Measurements from ENCODE around the gene ZNF688. TPM values are rescaled to one million over a fixed set of nuclear protein-coding genes. Genes with fewer than 3 reads are reported as not detected.

Gene ZNF688
- total and polyA plus RNA-seq, 9 of the 15 experiments (the other 6 are each of a cell fraction or from before 2014, with no cell fraction given) = 0.48 to 12.9 (median 4.5) TPM

DNA sequence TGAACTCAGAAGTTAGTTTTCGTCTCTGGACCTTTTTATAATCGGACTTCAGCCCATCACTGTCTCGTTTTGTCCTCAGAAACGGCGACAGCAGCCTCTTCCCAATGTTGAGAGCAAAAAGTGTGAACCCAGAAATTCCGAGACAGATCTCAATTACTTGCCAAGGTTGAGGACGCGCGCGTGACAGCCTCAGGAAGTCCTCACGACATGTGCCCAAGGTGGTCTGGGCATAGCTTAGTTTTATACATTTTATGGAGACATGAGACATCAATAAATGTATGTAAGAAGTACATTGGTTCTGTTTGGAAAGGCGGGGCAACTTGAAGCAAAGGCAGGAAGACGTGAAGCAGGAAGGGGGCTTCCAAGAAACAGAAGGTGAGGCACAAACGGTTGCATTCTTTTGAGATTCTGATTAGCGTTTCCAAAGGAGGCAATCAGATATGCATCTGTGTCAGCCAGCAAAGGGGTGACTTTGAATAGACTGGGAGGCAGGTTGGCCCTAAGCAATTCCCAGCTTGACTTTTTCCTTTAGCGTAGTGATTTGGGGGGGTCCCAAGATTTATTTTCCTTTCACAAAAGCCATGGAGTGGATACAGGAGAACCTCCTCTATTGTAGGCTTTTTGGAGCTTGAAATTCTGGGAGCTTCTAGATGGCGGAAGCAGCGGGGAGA is 36.3 kb downstream of the ZNF688 start (continued):
- TF ChIP-seq ZNF584 (CRISPR knock-in tag; IDR thresholded peaks at IDR 0.05; ENCODE audit: low read depth) (no peak), ZNF23 (CRISPR knock-in tag; IDR thresholded peaks at IDR 0.05) (no peak), MCM5 (IDR thresholded peaks at IDR 0.05; ENCODE audit: low read depth) (no peak), ZFP36 (IDR thresholded peaks at IDR 0.05; ENCODE audit: low read depth, low read length, partially characterized antibody) (no peak), MAFG (tag; conservative IDR thresholded peaks at IDR 0.05) (no peak), FOXJ3 (CRISPR knock-in tag; IDR thresholded peaks at IDR 0.05) (no peak), OTX1 (CRISPR knock-in tag; IDR thresholded peaks at IDR 0.05) (no peak), TEAD1 (CRISPR knock-in tag; IDR thresholded peaks at IDR 0.05) (peak in 1 of 2 experiments; percentile 18; a peak in 1 of 4 replicates), PTRF (tag; IDR thresholded peaks at IDR 0.05) (no peak), ZBTB43 (CRISPR knock-in tag; IDR thresholded peaks at IDR 0.05) (no peak), NR2C2 (CRISPR knock-in tag; IDR thresholded peaks at IDR 0.05) (no peak), NR2C2 (tag; IDR thresholded peaks at IDR 0.05) (peak; percentile 95), ZBTB34 (CRISPR knock-in tag; IDR thresholded peaks at IDR 0.05) (no peak), EWSR1 (IDR thresholded peaks at IDR 0.05; ENCODE audit: borderline replicate concordance, low read depth, partially characterized antibody) (no peak), POLR2H (tag; IDR thresholded peaks at IDR 0.05; ENCODE audit: low read depth) (peak; percentile 78; the same call in 1 of the 2 replicates), ZNF165 (CRISPR knock-in tag; IDR thresholded peaks at IDR 0.05; ENCODE audit: borderline replicate concordance) (no peak)
- TF ChIP-seq, protein P1, sequence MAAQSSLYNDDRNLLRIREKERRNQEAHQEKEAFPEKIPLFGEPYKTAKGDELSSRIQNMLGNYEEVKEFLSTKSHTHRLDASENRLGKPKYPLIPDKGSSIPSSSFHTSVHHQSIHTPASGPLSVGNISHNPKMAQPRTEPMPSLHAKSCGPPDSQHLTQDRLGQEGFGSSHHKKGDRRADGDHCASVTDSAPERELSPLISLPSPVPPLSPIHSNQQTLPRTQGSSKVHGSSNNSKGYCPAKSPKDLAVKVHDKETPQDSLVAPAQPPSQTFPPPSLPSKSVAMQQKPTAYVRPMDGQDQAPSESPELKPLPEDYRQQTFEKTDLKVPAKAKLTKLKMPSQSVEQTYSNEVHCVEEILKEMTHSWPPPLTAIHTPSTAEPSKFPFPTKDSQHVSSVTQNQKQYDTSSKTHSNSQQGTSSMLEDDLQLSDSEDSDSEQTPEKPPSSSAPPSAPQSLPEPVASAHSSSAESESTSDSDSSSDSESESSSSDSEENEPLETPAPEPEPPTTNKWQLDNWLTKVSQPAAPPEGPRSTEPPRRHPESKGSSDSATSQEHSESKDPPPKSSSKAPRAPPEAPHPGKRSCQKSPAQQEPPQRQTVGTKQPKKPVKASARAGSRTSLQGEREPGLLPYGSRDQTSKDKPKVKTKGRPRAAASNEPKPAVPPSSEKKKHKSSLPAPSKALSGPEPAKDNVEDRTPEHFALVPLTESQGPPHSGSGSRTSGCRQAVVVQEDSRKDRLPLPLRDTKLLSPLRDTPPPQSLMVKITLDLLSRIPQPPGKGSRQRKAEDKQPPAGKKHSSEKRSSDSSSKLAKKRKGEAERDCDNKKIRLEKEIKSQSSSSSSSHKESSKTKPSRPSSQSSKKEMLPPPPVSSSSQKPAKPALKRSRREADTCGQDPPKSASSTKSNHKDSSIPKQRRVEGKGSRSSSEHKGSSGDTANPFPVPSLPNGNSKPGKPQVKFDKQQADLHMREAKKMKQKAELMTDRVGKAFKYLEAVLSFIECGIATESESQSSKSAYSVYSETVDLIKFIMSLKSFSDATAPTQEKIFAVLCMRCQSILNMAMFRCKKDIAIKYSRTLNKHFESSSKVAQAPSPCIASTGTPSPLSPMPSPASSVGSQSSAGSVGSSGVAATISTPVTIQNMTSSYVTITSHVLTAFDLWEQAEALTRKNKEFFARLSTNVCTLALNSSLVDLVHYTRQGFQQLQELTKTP (IDR thresholded peaks at IDR 0.05; ENCODE audit: low read depth in 1 of 2, partially characterized antibody in 2 of 2) = no peak
- TF ChIP-seq, protein P2, sequence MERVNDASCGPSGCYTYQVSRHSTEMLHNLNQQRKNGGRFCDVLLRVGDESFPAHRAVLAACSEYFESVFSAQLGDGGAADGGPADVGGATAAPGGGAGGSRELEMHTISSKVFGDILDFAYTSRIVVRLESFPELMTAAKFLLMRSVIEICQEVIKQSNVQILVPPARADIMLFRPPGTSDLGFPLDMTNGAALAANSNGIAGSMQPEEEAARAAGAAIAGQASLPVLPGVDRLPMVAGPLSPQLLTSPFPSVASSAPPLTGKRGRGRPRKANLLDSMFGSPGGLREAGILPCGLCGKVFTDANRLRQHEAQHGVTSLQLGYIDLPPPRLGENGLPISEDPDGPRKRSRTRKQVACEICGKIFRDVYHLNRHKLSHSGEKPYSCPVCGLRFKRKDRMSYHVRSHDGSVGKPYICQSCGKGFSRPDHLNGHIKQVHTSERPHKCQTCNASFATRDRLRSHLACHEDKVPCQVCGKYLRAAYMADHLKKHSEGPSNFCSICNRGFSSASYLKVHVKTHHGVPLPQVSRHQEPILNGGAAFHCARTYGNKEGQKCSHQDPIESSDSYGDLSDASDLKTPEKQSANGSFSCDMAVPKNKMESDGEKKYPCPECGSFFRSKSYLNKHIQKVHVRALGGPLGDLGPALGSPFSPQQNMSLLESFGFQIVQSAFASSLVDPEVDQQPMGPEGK (CRISPR knock-in tag; IDR thresholded peaks at IDR 0.05; ENCODE audit: borderline replicate concordance) = no peak
